Epithelial cell of proximal tubule (primary cell): ENCODE data around the gene PLEKHH1. TPM values are rescaled to one million over a fixed set of nuclear protein-coding genes. Genes with fewer than 3 reads are reported as not detected.
A peak's percentile ranks its signal among the peaks of the same experiment; 100 is the strongest.

ENCODE experiments used
- DNase-seq: peaks from one replicate; pipeline ENCODE4 v3.0.0-alpha.2; 2011; ENCODE audit warnings: low read depth
- H3K4me3 ChIP-seq: 2 replicates; pipeline ENCODE4 v1.5.1; 2011; ENCODE audit warnings: low read depth, mild to moderate bottlenecking, low read length
- CTCF ChIP-seq: conservative IDR thresholded peaks from 2 replicates; pipeline ENCODE4 v1.5.1; 2012; ENCODE audit warnings: low read depth, mild to moderate bottlenecking, low read length
- total RNA-seq: library from RNA; depleted of rRNA; stranded (reverse); fragments of >200 nt; gene quantifications from 2 replicates; pipeline ENCODE4 v1.2.3, GENCODE V29; 2015

PLEKHH1 gene
- total RNA-seq, 1 donor from 2014 or later: 7.6 TPM

- H3K4me3 ChIP-seq: no peak overlapping the region
- no peak for TF ChIP-seq CTCF
- DNase-seq: no peak
Measured at GRCh38 chr14:67633451-67634147, 100.5 kb downstream of the PLEKHH1 start.

GRCh38 chr14:67636361-67636919 lies 103.3 kb downstream of the PLEKHH1 start:
- no peak overlapping the region for H3K4me3 ChIP-seq
- DNase-seq: peak; percentile 70
- no peak for TF ChIP-seq CTCF

- TF ChIP-seq CTCF: no peak
- DNase-seq: no peak
- H3K4me3 ChIP-seq: no peak overlapping the region
Measured at GRCh38 chr14:67638642-67639041, 105.6 kb downstream of the PLEKHH1 start.

Other genes starting within 250 kb of the PLEKHH1 start
- gene ATP6V1D, start 173.5 kb upstream of the PLEKHH1 start, total RNA-seq: 82.9 and 142 TPM in 2 replicates
- gene EIF2S1, start 173.0 kb upstream of the PLEKHH1 start, total RNA-seq: 175 and 291 TPM in 2 replicates
- 35.5 and 71.3 TPM in 2 replicates for gene PLEK2, start 121.1 kb upstream of the PLEKHH1 start, total RNA-seq
- 0.14 and 2.2 TPM in 2 replicates for gene TMEM229B, start 44.6 kb upstream of the PLEKHH1 start, total RNA-seq
- gene PIGH, start 67.0 kb downstream of the PLEKHH1 start, total RNA-seq: 13.9 and 19.9 TPM in 2 replicates
- 25.9 TPM in 2 replicates for gene ARG2, start 86.6 kb downstream of the PLEKHH1 start, total RNA-seq
- gene VTI1B, start 141.3 kb downstream of the PLEKHH1 start, total RNA-seq: 40.4 and 46.2 TPM in 2 replicates
- 76.0 and 101 TPM in 2 replicates for gene RDH11, start 162.5 kb downstream of the PLEKHH1 start, total RNA-seq
- 0.51 TPM in 1 of 2 replicates, not detected in the other for gene RDH12, start 168.6 kb downstream of the PLEKHH1 start, total RNA-seq